Fibroblast of skin of scalp (primary cell): ENCODE results near the gene CACNA2D3.
"Not testable (repeated sequence)": the region's sequence is repeated elsewhere in the genome, so short reads cannot be mapped to it uniquely, and the experiment has no call there.

Source experiments
- DNase-seq: peaks from one replicate; pipeline ENCODE4 v3.0.0-alpha.2; 2013

The CACNA2D3 gene

GRCh38 chr3:54639790-54640372, 517.5 kb downstream of the CACNA2D3 start:
- not testable (repeated sequence) for DNase-seq

DNA sequence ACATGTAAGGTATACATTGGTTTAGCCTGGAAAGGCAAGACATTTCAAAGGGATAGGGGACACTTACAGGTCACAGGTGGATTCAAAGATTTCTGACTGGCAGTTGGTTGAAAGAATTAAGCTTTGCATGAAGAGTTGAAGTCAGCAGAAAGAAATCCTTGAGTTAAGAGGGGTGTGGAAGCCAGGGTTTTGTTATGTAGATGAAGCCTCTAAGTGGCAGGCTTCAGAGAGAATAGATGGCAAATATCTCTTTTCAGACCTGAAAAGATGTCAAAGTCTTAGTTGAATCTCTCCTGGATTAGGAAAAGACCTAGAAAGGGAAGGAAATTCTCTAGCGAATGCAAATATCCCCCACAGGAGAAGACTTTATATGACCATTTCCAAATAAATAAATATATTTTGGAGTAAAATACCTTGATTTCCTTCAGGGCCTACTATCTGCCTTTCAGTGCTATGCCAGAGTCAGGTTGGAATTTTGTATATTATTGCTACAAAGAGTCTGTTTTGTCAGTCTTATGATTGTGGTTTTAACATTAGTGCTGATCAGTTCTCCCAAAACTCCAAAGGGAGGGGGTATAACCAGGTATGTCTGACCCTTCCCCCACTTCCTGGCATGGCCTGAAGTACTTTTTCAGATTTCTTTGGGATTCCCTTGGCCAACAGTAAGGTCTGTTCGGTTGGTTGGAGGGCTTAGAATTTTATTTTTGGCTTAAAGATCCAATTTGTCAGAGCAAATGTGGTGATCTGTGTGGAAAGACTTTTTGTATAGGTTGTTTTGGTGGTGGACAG, 519.1 kb downstream of the CACNA2D3 start:
- no peak for DNase-seq

DNA sequence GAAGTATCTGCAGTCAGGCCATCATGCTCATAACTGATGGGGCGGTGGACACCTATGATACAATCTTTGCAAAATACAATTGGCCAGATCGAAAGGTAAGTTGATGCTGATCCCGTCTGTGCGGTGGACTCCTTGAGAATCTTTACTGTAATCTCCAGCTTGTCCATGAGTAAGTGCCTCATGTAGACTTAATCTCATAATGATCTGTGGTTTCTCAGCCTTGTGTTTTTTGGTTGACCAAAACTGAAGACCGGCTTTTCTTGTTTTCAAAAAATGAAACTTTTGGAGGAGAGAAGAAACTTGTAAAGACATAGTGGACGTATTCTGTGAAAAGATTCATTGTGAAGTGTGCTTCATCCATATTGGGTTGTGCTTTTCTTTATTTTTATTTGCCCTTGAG, 519.8 kb downstream of the CACNA2D3 start:
- no peak for DNase-seq

GRCh38 chr3:54647721-54648120, 525.4 kb downstream of the CACNA2D3 start:
- DNase-seq = no peak

DNA sequence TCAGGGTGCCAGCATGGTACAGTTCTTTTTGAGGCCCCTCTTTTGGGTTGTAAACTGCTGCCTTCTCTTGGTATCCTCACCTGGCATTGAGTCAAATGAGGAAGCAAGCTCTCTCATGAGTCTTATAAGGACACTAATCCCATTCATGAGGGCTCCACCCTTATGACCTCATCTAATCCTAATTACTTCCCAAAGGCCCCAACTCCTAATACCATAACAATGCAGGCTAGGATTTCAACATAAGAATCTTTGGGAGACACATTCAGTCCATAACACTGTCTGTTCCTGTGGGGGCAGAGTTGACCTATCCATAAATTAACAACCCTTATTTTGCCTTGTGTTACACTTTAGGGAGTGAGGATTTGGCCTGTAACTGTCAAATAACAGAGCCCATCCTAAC, 527.2 kb downstream of the CACNA2D3 start:
- no peak for DNase-seq

GRCh38 chr3:54653456-54654195, 531.3 kb downstream of the CACNA2D3 start:
- DNase-seq = no peak

DNA sequence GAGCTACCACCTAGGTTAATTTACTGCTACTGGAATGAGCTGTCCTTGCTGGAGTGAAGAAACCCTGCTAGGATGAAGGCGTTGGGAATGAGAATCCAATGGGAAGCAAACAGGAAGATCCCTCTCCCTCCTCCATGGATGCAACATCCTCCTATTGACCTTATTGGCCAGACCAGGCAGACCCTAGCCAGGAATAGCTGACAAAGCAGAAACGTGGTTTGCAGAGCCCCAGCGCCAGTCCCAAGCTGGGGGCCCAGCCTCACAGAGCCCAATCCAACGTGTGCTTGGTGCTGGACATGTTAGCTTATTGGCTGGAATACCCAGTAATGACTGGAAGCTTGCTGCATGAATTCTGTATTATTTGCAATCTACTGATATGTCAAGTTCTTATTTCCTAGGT, 532.4 kb downstream of the CACNA2D3 start:
- no peak for DNase-seq

GRCh38 chr3:54659347-54659746, 537.0 kb downstream of the CACNA2D3 start:
- no peak for DNase-seq

- peak; percentile 74 for DNase-seq
Measured at GRCh38 chr3:54660714-54661132, 538.4 kb downstream of the CACNA2D3 start.

DNA sequence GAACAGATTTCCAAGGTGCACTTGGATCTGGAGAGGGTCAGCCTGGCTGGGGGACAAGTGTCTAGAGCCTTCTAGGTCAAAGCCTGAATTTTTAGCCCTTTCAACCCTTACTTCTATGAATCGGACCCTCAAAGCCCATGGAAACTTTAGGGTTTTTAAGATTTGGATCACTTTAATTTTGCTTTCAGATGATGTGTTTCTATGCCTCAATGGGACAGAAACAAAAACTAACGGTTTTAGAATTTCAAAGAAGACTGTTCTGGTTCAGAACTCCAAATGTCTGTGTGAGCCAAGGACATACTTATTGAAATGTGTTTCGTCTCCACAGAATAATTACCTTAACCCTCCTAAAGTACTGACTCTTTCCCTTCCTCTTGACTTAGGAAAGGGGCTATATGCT, 538.8 kb downstream of the CACNA2D3 start:
- no peak for DNase-seq

- peak; percentile 19 for DNase-seq
Measured at GRCh38 chr3:54663501-54664011, 541.2 kb downstream of the CACNA2D3 start.

DNA sequence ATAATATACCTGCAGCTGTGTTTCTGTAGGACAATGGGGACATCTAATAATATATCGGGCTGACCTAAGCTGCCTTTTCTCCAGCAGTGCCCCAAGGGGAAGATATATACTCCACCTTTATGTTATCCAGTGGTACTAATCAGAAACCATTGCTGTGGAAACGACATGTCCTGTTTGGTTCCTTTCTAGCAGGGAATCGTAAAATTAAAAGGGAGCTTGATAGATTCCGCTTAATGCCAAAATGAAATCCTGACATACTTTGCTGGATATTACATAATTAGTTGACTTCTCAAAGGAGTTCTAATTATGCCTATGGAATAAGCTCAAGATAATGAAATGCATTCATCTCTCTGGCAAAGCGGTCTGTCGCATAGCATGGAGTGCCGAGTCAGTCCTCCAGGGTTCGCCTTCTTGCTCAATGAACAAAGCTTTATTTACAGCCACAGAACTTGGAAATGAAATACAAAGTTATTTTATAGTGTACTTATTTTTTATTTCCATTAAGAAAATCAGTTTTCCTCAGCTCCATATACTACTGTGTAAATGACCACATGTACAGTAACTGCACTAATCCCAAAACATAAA, 542.8 kb downstream of the CACNA2D3 start:
- DNase-seq = no peak

DNA sequence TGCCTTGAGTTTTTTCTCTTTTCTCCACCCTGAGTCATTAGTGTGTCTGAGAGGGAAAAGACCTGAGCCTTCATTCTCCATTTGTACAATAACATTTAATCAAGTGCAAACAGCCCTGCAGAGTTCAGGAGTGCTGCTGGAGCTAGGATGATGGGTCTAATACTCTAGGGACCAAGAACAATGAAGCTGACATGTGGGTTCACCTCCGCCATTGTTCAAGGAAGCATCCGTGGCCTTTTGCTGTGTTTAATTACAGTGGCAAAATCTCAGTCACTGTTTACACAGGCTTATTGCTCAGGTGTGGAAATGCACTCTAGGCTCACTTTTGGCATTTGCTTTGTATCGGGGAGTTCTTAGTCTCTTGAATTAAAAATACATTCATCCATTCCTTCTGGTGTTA, 545.9 kb downstream of the CACNA2D3 start:
- DNase-seq = no peak

DNA sequence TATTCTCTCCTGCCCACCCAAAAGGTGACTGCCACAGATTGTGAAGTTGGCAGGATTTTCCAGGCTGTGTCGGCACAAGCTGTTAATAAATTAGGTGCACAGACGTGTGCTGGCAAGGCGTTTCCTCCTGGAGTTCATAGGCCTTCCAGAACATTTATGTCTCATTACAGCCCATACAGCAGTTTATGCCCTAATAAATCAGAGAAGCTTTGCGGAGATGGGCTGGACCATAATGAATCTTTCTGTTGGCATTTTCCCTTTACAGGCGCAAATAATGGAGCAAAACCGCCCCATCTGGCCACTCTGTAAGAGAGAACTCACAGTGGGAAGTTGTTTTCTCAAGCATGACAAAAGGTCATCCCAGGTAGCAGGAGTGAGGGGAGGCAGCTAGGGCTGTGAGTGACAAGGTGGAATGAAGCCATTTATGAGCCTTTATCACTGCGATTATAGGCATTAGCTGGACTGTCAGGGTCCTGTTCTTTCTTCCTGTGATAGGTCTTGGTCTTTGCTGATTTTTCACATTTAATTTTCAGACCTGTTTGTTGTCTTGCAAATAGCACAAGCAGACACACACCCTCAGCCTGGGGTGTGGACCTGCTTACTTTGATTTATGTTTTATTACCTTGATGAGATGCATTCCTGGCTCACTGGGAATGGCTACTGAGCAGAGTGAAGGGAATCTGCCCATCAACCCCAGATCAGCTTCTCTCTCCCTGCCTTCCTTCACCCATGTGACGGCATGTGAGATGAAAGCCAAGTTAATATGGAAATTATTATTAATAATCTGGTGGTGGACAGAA, 548.0 kb downstream of the CACNA2D3 start:
- DNase-seq = no peak

- DNase-seq = no peak
Measured at GRCh38 chr3:54671511-54671910, 549.2 kb downstream of the CACNA2D3 start.

GRCh38 chr3:54676087-54676486, 553.7 kb downstream of the CACNA2D3 start:
- no peak for DNase-seq

- no peak for DNase-seq
Measured at GRCh38 chr3:54681706-54682105, 559.4 kb downstream of the CACNA2D3 start.

DNA sequence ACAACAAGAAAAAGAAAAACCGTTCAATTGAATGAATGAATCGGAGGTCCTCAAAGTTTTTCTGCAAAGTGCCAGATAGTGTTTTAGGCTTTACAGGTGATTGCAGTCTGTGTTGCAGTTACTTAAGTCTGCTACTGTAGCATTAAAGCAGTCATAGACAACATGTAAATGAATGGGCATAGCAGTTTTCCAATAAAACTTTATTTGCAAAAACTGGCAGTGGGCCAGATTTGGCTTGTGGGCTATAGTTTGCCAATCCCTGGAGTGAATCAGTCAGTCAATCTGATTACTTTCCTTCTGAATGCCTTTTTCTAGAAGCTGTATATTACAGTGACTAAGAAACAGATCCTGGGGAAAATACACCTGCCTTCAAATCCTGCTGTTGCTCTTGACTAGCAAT, 562.9 kb downstream of the CACNA2D3 start:
- DNase-seq = no peak

DNA sequence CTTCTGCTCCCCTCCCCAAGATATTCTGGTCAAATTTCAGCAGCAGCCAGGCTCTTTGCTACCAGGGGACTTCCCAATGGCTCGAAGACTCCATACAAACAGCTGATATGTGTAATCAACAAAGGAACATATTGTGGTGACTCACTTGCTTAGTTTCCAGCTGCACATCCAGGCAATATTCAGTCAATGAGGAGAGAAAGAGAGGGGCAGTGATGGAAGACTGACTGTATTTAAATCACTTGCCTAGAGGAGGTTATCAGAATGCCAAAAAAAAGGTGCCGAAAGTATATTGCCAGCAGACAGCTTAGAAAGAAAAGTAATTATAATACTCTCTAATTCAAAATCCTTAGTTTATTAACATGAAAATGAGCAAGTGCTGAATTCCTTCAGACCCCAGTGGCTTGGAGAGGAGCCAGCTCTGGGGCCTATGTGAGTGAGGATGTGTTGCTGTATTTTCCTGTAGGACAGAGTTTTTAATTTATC, 569.0 kb downstream of the CACNA2D3 start:
- DNase-seq = peak; percentile 41

GRCh38 chr3:54696313-54696712, 574.0 kb downstream of the CACNA2D3 start:
- DNase-seq = no peak

DNA sequence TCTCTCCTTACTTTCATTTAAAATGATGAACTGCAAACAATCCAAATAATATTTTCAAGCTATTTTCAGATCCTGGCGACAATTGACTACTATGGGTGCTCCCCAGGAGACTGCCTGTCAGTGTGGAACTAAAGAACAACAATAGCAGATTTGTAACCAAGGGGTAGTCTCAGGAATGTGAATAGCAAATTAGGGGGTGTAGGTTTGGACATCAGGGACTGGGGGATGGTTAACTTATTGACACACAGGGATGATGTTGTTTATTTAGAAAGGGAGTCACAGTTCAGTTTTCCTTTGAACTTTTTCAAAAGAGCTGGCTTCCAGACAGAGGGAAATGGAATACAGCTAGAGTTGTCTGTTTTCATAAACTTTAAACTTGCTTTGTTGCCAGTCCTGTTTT, 575.7 kb downstream of the CACNA2D3 start:
- no peak for DNase-seq

DNA sequence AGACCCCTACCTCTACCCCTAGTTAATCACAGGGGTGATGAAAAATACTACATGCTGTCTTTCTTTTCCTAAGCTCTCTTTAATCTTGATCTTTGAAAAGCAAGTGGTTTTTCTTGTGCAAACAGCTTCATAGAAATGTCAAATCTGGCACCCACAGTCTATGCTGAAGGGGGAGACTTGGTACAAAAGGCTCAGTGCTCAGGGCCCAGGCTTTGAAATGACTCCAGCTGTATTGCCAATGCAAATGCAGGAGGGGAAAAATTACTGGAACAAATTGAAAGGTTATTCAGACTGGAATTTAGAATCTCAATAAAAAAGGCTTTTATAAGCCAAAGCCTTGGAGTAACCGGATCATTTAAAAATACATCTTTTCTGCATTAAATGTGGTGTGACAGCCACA, 581.6 kb downstream of the CACNA2D3 start:
- no peak for DNase-seq
